Frontal cortex (tissue), 4 donors: ENCODE data around the gene CUX1. TPM values are rescaled to one million over a fixed set of nuclear protein-coding genes. Genes with fewer than 3 reads are reported as not detected.
A peak's percentile ranks its signal among the peaks of the same experiment; 100 is the strongest.
"Not testable (repeated sequence)": the region's sequence is repeated elsewhere in the genome, so short reads cannot be mapped to it uniquely, and the experiment has no call there.

Experiments used
- DNase-seq, 2 donors: peaks; one replicate each; pipeline ENCODE4 v3.0.0; 2012; ENCODE audit warnings: low spot score in 2 of 2
- FAIRE-seq: peaks from 2 replicates; lab custom pipeline; 2012; peaks lifted over from hg19 to GRCh38; lab: Jason Lieb, UNC
- total RNA-seq: library from RNA; depleted of rRNA; stranded (reverse); fragments of >200 nt; gene quantifications from one replicate; pipeline ENCODE4 v1.2.3, GENCODE V29; 2014
- donor health status: control.
- donor health status: control.
- donor health status: control.

CUX1 gene
- total RNA-seq, 1 donor from 2014 or later = 23.6 TPM

- FAIRE-seq (no peak), DNase-seq (no peak)
Measured at GRCh38 chr7:101866328-101866727, 48.9 kb downstream of the CUX1 start.

GRCh38 chr7:101867265-101867664 is 49.8 kb downstream of the CUX1 start:
- DNase-seq = no peak
- FAIRE-seq = no peak

- DNase-seq, FAIRE-seq: not testable (repeated sequence)
Measured at GRCh38 chr7:101867681-101868080, 50.3 kb downstream of the CUX1 start.

- FAIRE-seq (no peak), DNase-seq (no peak)
Measured at GRCh38 chr7:101868191-101868950, 50.9 kb downstream of the CUX1 start.

- no peak for FAIRE-seq
Measured at GRCh38 chr7:101869026-101869900, 51.8 kb downstream of the CUX1 start.

GRCh38 chr7:101869901-101870290 is 52.5 kb downstream of the CUX1 start:
- FAIRE-seq = no peak
- no peak for DNase-seq

More at GRCh38 chr7:101869026-101869900, 51.8 kb downstream of the CUX1 start:
- peak in 1 of 2 donors; percentile 43 for DNase-seq

GRCh38 chr7:101870361-101871062 is 53.1 kb downstream of the CUX1 start:
- DNase-seq (no peak), FAIRE-seq (no peak)

- no peak for FAIRE-seq
- DNase-seq = no peak
Measured at GRCh38 chr7:101871351-101871750, 53.9 kb downstream of the CUX1 start.

- DNase-seq (no peak), FAIRE-seq (no peak)
Measured at GRCh38 chr7:101874028-101874427, 56.6 kb downstream of the CUX1 start.

- DNase-seq = no peak
- no peak for FAIRE-seq
Measured at GRCh38 chr7:101875283-101875846, 57.9 kb downstream of the CUX1 start.

GRCh38 chr7:101877882-101878591 is 60.6 kb downstream of the CUX1 start:
- DNase-seq = no peak
- FAIRE-seq = no peak

GRCh38 chr7:101878938-101879337 is 61.5 kb downstream of the CUX1 start:
- FAIRE-seq (no peak), DNase-seq (no peak)

- DNase-seq (no peak), FAIRE-seq (no peak)
Measured at GRCh38 chr7:101879565-101879964, 62.1 kb downstream of the CUX1 start.

GRCh38 chr7:101880282-101881054 is 63.0 kb downstream of the CUX1 start:
- DNase-seq (no peak), FAIRE-seq (no peak)

- FAIRE-seq (no peak), DNase-seq (no peak)
Measured at GRCh38 chr7:101882005-101882421, 64.6 kb downstream of the CUX1 start.

- DNase-seq (peak; percentile 25 to 51), FAIRE-seq (no peak)
Measured at GRCh38 chr7:101882595-101883564, 65.5 kb downstream of the CUX1 start.
